ENCODE data around the gene SPIRE2. TPM values are rescaled to one million over a fixed set of nuclear protein-coding genes. Genes with fewer than 3 reads are reported as not detected.

SPIRE2 gene
- polyA plus RNA-seq, 1 donor (not counting 4 experiments of a cell fraction or from before 2014, with no cell fraction given), result 1.1 TPM

DNA sequence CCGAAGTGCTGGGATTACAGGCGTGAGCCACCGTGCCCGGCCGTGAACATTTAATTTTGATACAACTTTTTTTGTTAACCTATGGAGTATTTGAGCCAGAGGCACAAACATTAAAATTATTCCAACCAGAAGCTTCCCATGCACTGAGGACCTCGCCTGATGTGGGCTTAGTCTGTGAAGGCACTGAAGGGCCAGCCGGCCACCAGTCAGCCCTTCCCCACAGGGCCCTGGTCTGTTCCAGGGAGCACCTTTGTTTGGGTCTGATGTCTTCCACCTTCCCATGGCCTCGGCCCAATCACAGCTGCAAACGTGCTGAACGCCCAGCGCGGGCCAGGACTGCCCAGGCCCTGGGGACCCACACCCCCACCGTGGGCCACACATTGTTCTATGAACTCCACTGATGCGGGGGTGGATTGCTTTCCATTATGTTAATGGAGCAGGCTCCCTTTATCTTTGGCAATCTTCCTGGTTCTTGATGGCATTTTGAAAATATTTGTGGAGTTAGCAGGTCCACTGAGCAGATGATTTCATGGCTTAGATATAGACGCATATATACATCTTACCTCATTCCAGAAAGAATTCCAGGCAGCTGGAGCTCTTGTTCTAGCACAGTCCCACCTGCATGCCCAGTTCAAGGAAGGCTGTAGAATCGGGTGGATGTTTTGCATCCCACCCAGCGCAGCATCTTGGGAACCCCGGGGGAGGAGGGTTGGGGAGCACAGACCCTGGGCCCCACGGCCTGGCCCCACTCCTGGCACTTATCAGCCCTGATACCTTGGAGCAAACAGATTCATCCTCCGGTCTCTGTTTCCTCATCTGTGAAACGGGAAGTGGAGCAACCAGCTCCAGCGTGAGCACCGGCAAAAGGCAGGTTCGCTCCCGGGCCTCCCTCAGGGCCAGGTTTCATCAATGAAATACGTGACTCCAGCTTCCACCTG lies 14.5 kb downstream of the SPIRE2 start:
- Histone ChIP-seq H4K20me1 (ENCODE audit: control insufficient read depth, extremely low read depth, insufficient read depth, low read length) (no peaks in the 10 kb centered on the region), H3K27ac (ENCODE audit: control insufficient read depth, insufficient read depth, low read length) (no peak overlapping the region), H3K27me3 (ENCODE audit: control insufficient read depth, extremely low read depth, insufficient read depth, low read length) (peaks cover 3% of the 10 kb centered on the region), H2AFZ (ENCODE audit: control insufficient read depth, low read length) (no peak overlapping the region), H3K9me3 (ENCODE audit: control insufficient read depth, low read depth, low read length) (no peaks in the 10 kb centered on the region), H3K79me2 (ENCODE audit: control insufficient read depth, insufficient read depth, low read length) (no peaks in the 10 kb centered on the region), H3K9me1 (ENCODE audit: control insufficient read depth, extremely low read depth, insufficient read depth, low read length) (no peaks in the 10 kb centered on the region), H3K4me3 (ENCODE audit: control insufficient read depth in 2 of 3, extremely low read depth in 1 of 3, insufficient read depth in 2 of 3, low read depth in 1 of 3, low read length in 3 of 3) (no peak overlapping the region), H3K4me2 (ENCODE audit: control insufficient read depth, extremely low read depth, insufficient read depth, low read depth, low read length) (peak overlapping the region; percentile 45), H3K9ac (ENCODE audit: control insufficient read depth, extremely low read depth, insufficient read depth, low read length) (no peak overlapping the region), H3K4me1 (ENCODE audit: control insufficient read depth, extremely low read depth, insufficient read depth, low read length) (peaks cover 7% of the 10 kb centered on the region), H3K36me3 (ENCODE audit: control insufficient read depth in 2 of 2, extremely low read depth in 1 of 2, insufficient read depth in 2 of 2, low read length in 2 of 2) (no peaks in the 10 kb centered on the region)
- FAIRE-seq, result no peak
- TF ChIP-seq EZH2 (IDR thresholded peaks at IDR 0.05; ENCODE audit: low read length), result no peak
- TF ChIP-seq, protein P1, sequence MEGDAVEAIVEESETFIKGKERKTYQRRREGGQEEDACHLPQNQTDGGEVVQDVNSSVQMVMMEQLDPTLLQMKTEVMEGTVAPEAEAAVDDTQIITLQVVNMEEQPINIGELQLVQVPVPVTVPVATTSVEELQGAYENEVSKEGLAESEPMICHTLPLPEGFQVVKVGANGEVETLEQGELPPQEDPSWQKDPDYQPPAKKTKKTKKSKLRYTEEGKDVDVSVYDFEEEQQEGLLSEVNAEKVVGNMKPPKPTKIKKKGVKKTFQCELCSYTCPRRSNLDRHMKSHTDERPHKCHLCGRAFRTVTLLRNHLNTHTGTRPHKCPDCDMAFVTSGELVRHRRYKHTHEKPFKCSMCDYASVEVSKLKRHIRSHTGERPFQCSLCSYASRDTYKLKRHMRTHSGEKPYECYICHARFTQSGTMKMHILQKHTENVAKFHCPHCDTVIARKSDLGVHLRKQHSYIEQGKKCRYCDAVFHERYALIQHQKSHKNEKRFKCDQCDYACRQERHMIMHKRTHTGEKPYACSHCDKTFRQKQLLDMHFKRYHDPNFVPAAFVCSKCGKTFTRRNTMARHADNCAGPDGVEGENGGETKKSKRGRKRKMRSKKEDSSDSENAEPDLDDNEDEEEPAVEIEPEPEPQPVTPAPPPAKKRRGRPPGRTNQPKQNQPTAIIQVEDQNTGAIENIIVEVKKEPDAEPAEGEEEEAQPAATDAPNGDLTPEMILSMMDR (optimal IDR thresholded peaks at IDR 0.05 in 1 of 3, IDR thresholded peaks at IDR 0.05 in 1 of 3, conservative IDR thresholded peaks at IDR 0.05 in 1 of 3; ENCODE audit: extremely low read depth in 1 of 3, insufficient read depth in 2 of 3, low read length in 3 of 3), result no peak
- dilution Hi-C loops (cut with MboI; ENCODE audit: extremely low pct_ligation_motif_present, low sequenced_read_pairs), result no loop called here
- DNase-seq (ENCODE audit: low read depth, low spot score), result no peak

- Histone ChIP-seq H3K9me1 (ENCODE audit: control insufficient read depth, extremely low read depth, insufficient read depth, low read length) (no peaks in the 10 kb centered on the region), H3K4me2 (ENCODE audit: control insufficient read depth, extremely low read depth, insufficient read depth, low read depth, low read length) (no peak overlapping the region), H3K27ac (ENCODE audit: control insufficient read depth, insufficient read depth, low read length) (no peak overlapping the region), H3K27me3 (ENCODE audit: control insufficient read depth, extremely low read depth, insufficient read depth, low read length) (peaks cover 3% of the 10 kb centered on the region), H3K9ac (ENCODE audit: control insufficient read depth, extremely low read depth, insufficient read depth, low read length) (no peak overlapping the region), H3K4me3 (ENCODE audit: control insufficient read depth in 2 of 3, extremely low read depth in 1 of 3, insufficient read depth in 2 of 3, low read depth in 1 of 3, low read length in 3 of 3) (no peak overlapping the region), H3K4me1 (ENCODE audit: control insufficient read depth, extremely low read depth, insufficient read depth, low read length) (peaks cover 7% of the 10 kb centered on the region), H2AFZ (ENCODE audit: control insufficient read depth, low read length) (no peak overlapping the region), H4K20me1 (ENCODE audit: control insufficient read depth, extremely low read depth, insufficient read depth, low read length) (no peaks in the 10 kb centered on the region), H3K79me2 (ENCODE audit: control insufficient read depth, insufficient read depth, low read length) (no peaks in the 10 kb centered on the region), H3K9me3 (ENCODE audit: control insufficient read depth, low read depth, low read length) (no peaks in the 10 kb centered on the region), H3K36me3 (ENCODE audit: control insufficient read depth in 2 of 2, extremely low read depth in 1 of 2, insufficient read depth in 2 of 2, low read length in 2 of 2) (no peaks in the 10 kb centered on the region)
- no peak for DNase-seq (ENCODE audit: low read depth, low spot score)
- dilution Hi-C loops (cut with MboI; ENCODE audit: extremely low pct_ligation_motif_present, low sequenced_read_pairs), result no loop called here
- no peak for FAIRE-seq
- no peak for TF ChIP-seq EZH2 (IDR thresholded peaks at IDR 0.05; ENCODE audit: low read length)
- TF ChIP-seq, protein P1 (optimal IDR thresholded peaks at IDR 0.05 in 1 of 3, IDR thresholded peaks at IDR 0.05 in 1 of 3, conservative IDR thresholded peaks at IDR 0.05 in 1 of 3; ENCODE audit: extremely low read depth in 1 of 3, insufficient read depth in 2 of 3, low read length in 3 of 3), result no peak
Observed at GRCh38 chr16:89843409-89844350, 15.4 kb downstream of the SPIRE2 start.
